OCI-LY7 (cell line): ENCODE results near the gene LPIN2. TPM values are rescaled to one million over a fixed set of nuclear protein-coding genes. Genes with fewer than 3 reads are reported as not detected.

Source experiments
- Bru-seq: library from RNA; stranded (reverse); fragments of 400-500 nt; gene quantifications from one replicate; lab custom pipeline; 2021; lab: Mats Ljungman, UMichigan
- BruChase-seq, 2 experiments: library from RNA; stranded (reverse); fragments of 400-500 nt; gene quantifications; one replicate each; lab custom pipeline; 2021; lab: Mats Ljungman, UMichigan
- BruUV-seq: library from RNA; stranded (reverse); fragments of 400-500 nt; replicated peaks from 2 replicates; lab custom pipeline; 2021; lab: Mats Ljungman, UMichigan
- CTCF ChIA-PET: fragments of 300-600 bp; sonication (Branson Sonifier 250); formaldehyde crosslinking; loops from one replicate; lab custom pipeline; 2022; ENCODE audit warnings: antibody characterized with exemption; ENCODE audit not compliant: unreplicated experiment; lab: Charles Lee
- POLR2A ChIA-PET: fragments of 300-600 bp; sonication (Branson Sonifier 250); formaldehyde crosslinking; loops from one replicate; lab custom pipeline; 2022; ENCODE audit warnings: antibody characterized with exemption; lab: Charles Lee
- DNase-seq: peaks from one replicate; pipeline ENCODE4 v3.0.0-alpha.2; 2015; ENCODE audit warnings: low spot score
- H2AFZ ChIP-seq: fragments of 200-600 bp; sonication (generic), shearing (Covaris generic); 2 replicates; pipeline ENCODE4 v1.6.1; 2014; ENCODE audit warnings: mild to moderate bottlenecking, antibody characterized with exemption, low read length, moderate library complexity
- H3K27ac ChIP-seq: fragments of 200-600 bp; sonication (generic); 2 replicates; pipeline ENCODE4 v1.5.1; 2014; ENCODE audit warnings: mixed run types, low read depth, mild to moderate bottlenecking, moderate library complexity, low read length, inconsistent platforms; ENCODE audit not compliant: poor library complexity, severe bottlenecking
- H3K36me3 ChIP-seq: fragments of 200-600 bp; sonication (generic); 2 replicates; pipeline ENCODE4 v1.6.1; 2014; ENCODE audit warnings: mild to moderate bottlenecking, antibody characterized with exemption, low read length, moderate library complexity, mixed read lengths; ENCODE audit not compliant: insufficient read depth
- H3K4me1 ChIP-seq: fragments of 200-600 bp; sonication (generic); 2 replicates; pipeline ENCODE4 v1.5.1; 2014; ENCODE audit warnings: mild to moderate bottlenecking, low read length; ENCODE audit not compliant: insufficient read depth, poor library complexity, severe bottlenecking
- H3K4me2 ChIP-seq: fragments of 200-600 bp; sonication (generic); 2 replicates; pipeline ENCODE4 v1.6.1; 2014; ENCODE audit warnings: mild to moderate bottlenecking, low read length
- H3K4me3 ChIP-seq: fragments of 200-600 bp; sonication (generic); 2 replicates; pipeline ENCODE4 v1.5.1; 2014; ENCODE audit warnings: mild to moderate bottlenecking, low read depth, low read length; ENCODE audit not compliant: poor library complexity, severe bottlenecking
- H3K79me2 ChIP-seq: fragments of 200-600 bp; sonication (generic); 2 replicates; pipeline ENCODE4 v1.6.1; 2016; ENCODE audit warnings: low read depth, mild to moderate bottlenecking, low read length, moderate library complexity, mixed read lengths; ENCODE audit not compliant: insufficient read depth
- H3K9me2 ChIP-seq: fragments of 200-600 bp; sonication (generic); 2 replicates; pipeline ENCODE4 v1.6.1; 2016; ENCODE audit warnings: mild to moderate bottlenecking, low read length, mixed read lengths; ENCODE audit not compliant: insufficient read depth
- H3K9me3 ChIP-seq: fragments of 200-600 bp; sonication (generic); 2 replicates; pipeline ENCODE4 v1.6.1; 2014; ENCODE audit warnings: mild to moderate bottlenecking, mixed run types, low read length, mixed read lengths
- H4K20me1 ChIP-seq: fragments of 200-600 bp; sonication (generic); 2 replicates; pipeline ENCODE4 v1.6.1; 2014; ENCODE audit warnings: mild to moderate bottlenecking, antibody characterized with exemption, low read length, moderate library complexity, mixed read lengths; ENCODE audit not compliant: insufficient read depth
- CTCF ChIP-seq: fragments of 200-600 bp; sonication (generic); conservative IDR thresholded peaks from 2 replicates; pipeline ENCODE4 v1.5.1; 2014; ENCODE audit warnings: mild to moderate bottlenecking, antibody characterized with exemption, low read length, moderate library complexity, mixed read lengths
- EZH2phosphoT487 ChIP-seq: fragments of 200-600 bp; sonication (generic); IDR thresholded peaks from 2 replicates; pipeline ENCODE4 v1.6.1; 2018; ENCODE audit warnings: low read depth, borderline replicate concordance, mild to moderate bottlenecking, mixed run types, antibody characterized with exemption, low read length, moderate library complexity, mixed read lengths
- intact Hi-C: fragments of 100-400 bp; cut with micrococcal nuclease; formaldehyde crosslinking; loops from one replicate; pipeline ENCODE4 v1.10.0; 2022; ENCODE audit not compliant: unreplicated experiment
- long read RNA-seq: library from polyadenylated mRNA; stranded (forward); transcript quantifications from one replicate; pipeline ENCODE4 v2.0.0, GENCODE V29; 2022
- total RNA-seq, 2 experiments: library from RNA; depleted of rRNA in 1 of 2; stranded (reverse); fragments of >200 nt in 1 of 2; shearing (Covaris generic) in 1 of 2; gene quantifications; 2 replicates each; pipeline ENCODE4 v1.2.3, GENCODE V29; 2014 to 2022

The LPIN2 gene
- 18.7 and 20.1 TPM in 2 replicates for total RNA-seq (2014; rRNA removed; shearing (Covaris generic))
- 16.9 and 18.9 TPM in 2 replicates for total RNA-seq (2022)
- percentile 74 among the genes with signal in this experiment for Bru-seq, nascent RNA
- percentile 62 among the genes with signal in this experiment for BruChase-seq, experiment 1, labeled RNA remaining after a 6-hour chase
- BruChase-seq, experiment 2, labeled RNA remaining after a 2-hour chase: percentile 63 among the genes with signal in this experiment
- long read RNA-seq, partial matches to known transcripts: 5 of 28 reads
- long read RNA-seq, other reads (novel, unspliced or antisense): 23 of 28 reads

GRCh38 chr18:3013024-3013804 lies at the start of gene LPIN2:
TSS of gene LPIN2 (minus strand) at chr18:3013144. CDS start at chr18:2960840, 52,304 bp downstream.
- Histone ChIP-seq H3K4me2 (peak within 1 kb of the TSS; percentile 81), H3K79me2 (peaks cover 17% of the 10 kb centered on the region; the same call in 1 of the 2 replicates), H3K9me3 (no peaks in the 10 kb centered on the region), H3K9me2 (no peaks in the 10 kb centered on the region), H3K4me3 (peak within 1 kb of the TSS; percentile 72), H3K36me3 (peaks cover 25% of the 10 kb centered on the region; the same call in 1 of the 2 replicates), H3K27ac (peak within 1 kb of the TSS; percentile 50), H4K20me1 (no peaks in the 10 kb centered on the region), H2AFZ (peak within 1 kb of the TSS; percentile 97), H3K4me1 (peaks cover 51% of the 10 kb centered on the region)
- ChIA-PET CTCF (no interaction called here), POLR2A (no interaction called here)
- intact Hi-C loops: loop anchor here (2.0 to 10.0 kb wide), 2 partner anchors 116 to 432 kb away; no protein-coding TSS in a partner anchor
- DNase-seq: peak; percentile 98
- BruUV-seq: no TSS peak
- TF ChIP-seq CTCF: no peak

GRCh38 chr18:3061581-3062312 lies 48.8 kb upstream of the LPIN2 start:
- Histone ChIP-seq H3K27ac (no peak overlapping the region), H3K36me3 (no peaks in the 10 kb centered on the region), H3K4me3 (no peak overlapping the region), H3K9me3 (no peaks in the 10 kb centered on the region), H3K79me2 (no peaks in the 10 kb centered on the region), H3K4me2 (no peak overlapping the region), H3K4me1 (peaks cover 7% of the 10 kb centered on the region), H4K20me1 (no peaks in the 10 kb centered on the region), H2AFZ (no peak overlapping the region), H3K9me2 (no peaks in the 10 kb centered on the region)
- POLR2A ChIA-PET: interaction anchor here (0.5 kb wide), 1 partner anchor 15 kb away, joined by 3 read pairs; no protein-coding TSS in a partner anchor
- no peak for DNase-seq
- intact Hi-C loops: loop anchor here (2.0 kb wide), 1 partner anchor 67 kb away; no protein-coding TSS in a partner anchor
- BruUV-seq: no TSS peak
- CTCF ChIA-PET: interaction anchor here (0.6 kb wide), 1 partner anchor 103 kb away, joined by 3 read pairs; no protein-coding TSS in a partner anchor
- no peak for TF ChIP-seq CTCF
- no peak for TF ChIP-seq EZH2phosphoT487
